Activated CD4-positive, alpha-beta memory T cell treated with anti-CD3 and anti-CD28 coated beads for 36 hours (primary cell): ENCODE measurements around the gene OR2H1. TPM values are rescaled to one million over a fixed set of nuclear protein-coding genes. Genes with fewer than 3 reads are reported as not detected.

ENCODE experiments used
- CTCF ChIA-PET: fragments of 350-600 bp; sonication (Branson Sonifier 250); formaldehyde crosslinking; loops from one replicate; lab custom pipeline; 2021; ENCODE audit warnings: antibody characterized with exemption, inconsistent platforms; lab: Charles Lee
- POLR2A ChIA-PET: fragments of 350-600 bp; sonication (Branson Sonifier 250); formaldehyde crosslinking; loops from one replicate; lab custom pipeline; 2021; ENCODE audit warnings: antibody characterized with exemption; lab: Charles Lee
- DNase-seq: peaks from one replicate; pipeline ENCODE4 v3.0.0-alpha.2; 2020
- H3K27ac Mint-ChIP-seq: one replicate; pipeline ENCODE4 v1.8.0; 2021; ENCODE audit warnings: mixed read lengths
- H3K27me3 Mint-ChIP-seq: one replicate; pipeline ENCODE4 v1.8.0; 2021; ENCODE audit warnings: mixed read lengths
- H3K36me3 Mint-ChIP-seq: one replicate; pipeline ENCODE4 v1.8.0; 2021; ENCODE audit warnings: mixed read lengths
- H3K4me1 Mint-ChIP-seq: one replicate; pipeline ENCODE4 v1.8.0; 2021; ENCODE audit warnings: low read depth, mixed read lengths
- H3K4me3 Mint-ChIP-seq: one replicate; pipeline ENCODE4 v1.8.0; 2021; ENCODE audit warnings: mild to moderate bottlenecking, mixed read lengths
- H3K9me3 Mint-ChIP-seq: one replicate; pipeline ENCODE4 v1.8.0; 2021; ENCODE audit warnings: mixed read lengths
- intact Hi-C: fragments of 100-400 bp; cut with micrococcal nuclease; formaldehyde crosslinking; loops from one replicate; pipeline ENCODE4 v1.15.1; 2023
- total RNA-seq, 2 experiments: library from RNA; stranded (reverse); gene quantifications; one replicate each; pipeline ENCODE4 v1.2.3, GENCODE V29; 2021

The OR2H1 gene
- total RNA-seq, 2 experiments from 2014 or later: not detected

GRCh38 chr6:29461021-29461814, 4.3 kb downstream of the OR2H1 start:
- DNase-seq: no peak
- Mint-ChIP-seq H3K9me3 (no peaks in the 10 kb centered on the region), H3K4me3 (no peak overlapping the region), H3K36me3 (no peaks in the 10 kb centered on the region), H3K27ac (no peak overlapping the region), H3K4me1 (no peaks in the 10 kb centered on the region), H3K27me3 (peaks cover 12% of the 10 kb centered on the region)
- POLR2A ChIA-PET: no interaction called here
- intact Hi-C loops: no loop called here
- CTCF ChIA-PET: no interaction called here

GRCh38 chr6:29462022-29462421, 5.1 kb downstream of the OR2H1 start:
- intact Hi-C loops: no loop called here
- CTCF ChIA-PET: no interaction called here

GRCh38 chr6:29465279-29465678, 8.3 kb downstream of the OR2H1 start:
- no peak for DNase-seq
- no peaks in the 10 kb centered on the region for H3K4me1 Mint-ChIP-seq

More at GRCh38 chr6:29462022-29462421, 5.1 kb downstream of the OR2H1 start:
- POLR2A ChIA-PET: no interaction called here
- H3K4me3 Mint-ChIP-seq: no peak overlapping the region
- H3K27ac Mint-ChIP-seq: no peak overlapping the region
- no peaks in the 10 kb centered on the region for H3K36me3 Mint-ChIP-seq
- H3K9me3 Mint-ChIP-seq: no peaks in the 10 kb centered on the region
- no peaks in the 10 kb centered on the region for H3K4me1 Mint-ChIP-seq
- peaks cover 12% of the 10 kb centered on the region for H3K27me3 Mint-ChIP-seq
- no peak for DNase-seq

GRCh38 chr6:29465801-29466200, 8.8 kb downstream of the OR2H1 start:
- intact Hi-C loops: no loop called here

More at GRCh38 chr6:29465279-29465678, 8.3 kb downstream of the OR2H1 start:
- POLR2A ChIA-PET: no interaction called here
- CTCF ChIA-PET: no interaction called here
- intact Hi-C loops: no loop called here
- peaks cover 10% of the 10 kb centered on the region for H3K27me3 Mint-ChIP-seq
- no peaks in the 10 kb centered on the region for H3K9me3 Mint-ChIP-seq
- no peak overlapping the region for H3K4me3 Mint-ChIP-seq
- H3K36me3 Mint-ChIP-seq: no peaks in the 10 kb centered on the region
- no peak overlapping the region for H3K27ac Mint-ChIP-seq

GRCh38 chr6:29466241-29466640, 9.3 kb downstream of the OR2H1 start:
- H3K27me3 Mint-ChIP-seq: peaks cover 10% of the 10 kb centered on the region
- no peak overlapping the region for H3K4me3 Mint-ChIP-seq
- POLR2A ChIA-PET: no interaction called here

More at GRCh38 chr6:29465801-29466200, 8.8 kb downstream of the OR2H1 start:
- Mint-ChIP-seq H3K4me1 (no peaks in the 10 kb centered on the region), H3K27me3 (peaks cover 10% of the 10 kb centered on the region), H3K27ac (no peak overlapping the region), H3K9me3 (no peaks in the 10 kb centered on the region), H3K36me3 (no peaks in the 10 kb centered on the region), H3K4me3 (no peak overlapping the region)
- CTCF ChIA-PET: no interaction called here
- POLR2A ChIA-PET: no interaction called here
- no peak for DNase-seq

GRCh38 chr6:29474996-29475395, 18.0 kb downstream of the OR2H1 start:
- no peak for DNase-seq
- no peak overlapping the region for H3K27ac Mint-ChIP-seq
- no peaks in the 10 kb centered on the region for H3K9me3 Mint-ChIP-seq
- intact Hi-C loops: no loop called here
- H3K4me1 Mint-ChIP-seq: no peaks in the 10 kb centered on the region
- H3K36me3 Mint-ChIP-seq: no peaks in the 10 kb centered on the region
- H3K4me3 Mint-ChIP-seq: no peak overlapping the region
- ChIA-PET POLR2A (no interaction called here), CTCF (no interaction called here)
- peaks cover 8% of the 10 kb centered on the region for H3K27me3 Mint-ChIP-seq

More at GRCh38 chr6:29466241-29466640, 9.3 kb downstream of the OR2H1 start:
- Mint-ChIP-seq H3K36me3 (no peaks in the 10 kb centered on the region), H3K27ac (no peak overlapping the region), H3K9me3 (no peaks in the 10 kb centered on the region), H3K4me1 (no peaks in the 10 kb centered on the region)
- no peak for DNase-seq
- intact Hi-C loops: no loop called here
- CTCF ChIA-PET: no interaction called here

- POLR2A ChIA-PET: no interaction called here
- Mint-ChIP-seq H3K27ac (no peak overlapping the region), H3K4me3 (no peak overlapping the region), H3K36me3 (no peaks in the 10 kb centered on the region), H3K27me3 (peaks cover 9% of the 10 kb centered on the region), H3K4me1 (no peaks in the 10 kb centered on the region), H3K9me3 (no peaks in the 10 kb centered on the region)
- no peak for DNase-seq
- CTCF ChIA-PET: no interaction called here
- intact Hi-C loops: no loop called here
Observed at GRCh38 chr6:29477923-29478450, 21.0 kb downstream of the OR2H1 start.

- H3K27ac Mint-ChIP-seq: no peak overlapping the region
- no peaks in the 10 kb centered on the region for H3K9me3 Mint-ChIP-seq
- POLR2A ChIA-PET: no interaction called here
Observed at GRCh38 chr6:29478740-29479139, 21.8 kb downstream of the OR2H1 start.

GRCh38 chr6:29479560-29479959, 22.6 kb downstream of the OR2H1 start:
- Mint-ChIP-seq H3K9me3 (no peaks in the 10 kb centered on the region), H3K27ac (no peak overlapping the region), H3K4me3 (no peak overlapping the region), H3K4me1 (no peaks in the 10 kb centered on the region), H3K27me3 (peaks cover 6% of the 10 kb centered on the region), H3K36me3 (no peaks in the 10 kb centered on the region)
- POLR2A ChIA-PET: no interaction called here
- CTCF ChIA-PET: no interaction called here
- DNase-seq: no peak
- intact Hi-C loops: no loop called here

More at GRCh38 chr6:29478740-29479139, 21.8 kb downstream of the OR2H1 start:
- no peak overlapping the region for H3K4me3 Mint-ChIP-seq
- H3K27me3 Mint-ChIP-seq: peaks cover 6% of the 10 kb centered on the region
- H3K36me3 Mint-ChIP-seq: no peaks in the 10 kb centered on the region
- no peak for DNase-seq
- CTCF ChIA-PET: no interaction called here
- intact Hi-C loops: no loop called here
- H3K4me1 Mint-ChIP-seq: no peaks in the 10 kb centered on the region

- intact Hi-C loops: no loop called here
- H3K27me3 Mint-ChIP-seq: peaks cover 6% of the 10 kb centered on the region
- no peaks in the 10 kb centered on the region for H3K9me3 Mint-ChIP-seq
- ChIA-PET POLR2A (no interaction called here), CTCF (no interaction called here)
- no peaks in the 10 kb centered on the region for H3K36me3 Mint-ChIP-seq
- H3K4me1 Mint-ChIP-seq: no peaks in the 10 kb centered on the region
- no peak overlapping the region for H3K4me3 Mint-ChIP-seq
- no peak overlapping the region for H3K27ac Mint-ChIP-seq
- no peak for DNase-seq
Observed at GRCh38 chr6:29483186-29483585, 26.2 kb downstream of the OR2H1 start.

- H3K9me3 Mint-ChIP-seq: no peaks in the 10 kb centered on the region
- H3K27ac Mint-ChIP-seq: no peak overlapping the region
- no peaks in the 10 kb centered on the region for H3K36me3 Mint-ChIP-seq
- DNase-seq: no peak
- no peaks in the 10 kb centered on the region for H3K4me1 Mint-ChIP-seq
- peaks cover 8% of the 10 kb centered on the region for H3K27me3 Mint-ChIP-seq
- ChIA-PET POLR2A (no interaction called here), CTCF (no interaction called here)
- intact Hi-C loops: no loop called here
- H3K4me3 Mint-ChIP-seq: no peak overlapping the region
Observed at GRCh38 chr6:29483735-29484134, 26.8 kb downstream of the OR2H1 start.

GRCh38 chr6:29486577-29486976, 29.6 kb downstream of the OR2H1 start:
- no peaks in the 10 kb centered on the region for H3K4me1 Mint-ChIP-seq
- no peaks in the 10 kb centered on the region for H3K36me3 Mint-ChIP-seq
- no peaks in the 10 kb centered on the region for H3K9me3 Mint-ChIP-seq
- ChIA-PET CTCF (no interaction called here), POLR2A (no interaction called here)
- DNase-seq: no peak
- no peak overlapping the region for H3K27ac Mint-ChIP-seq
- intact Hi-C loops: no loop called here
- H3K27me3 Mint-ChIP-seq: peaks cover 14% of the 10 kb centered on the region
- H3K4me3 Mint-ChIP-seq: no peak overlapping the region

- POLR2A ChIA-PET: no interaction called here
- H3K4me1 Mint-ChIP-seq: no peaks in the 10 kb centered on the region
- DNase-seq: no peak
- CTCF ChIA-PET: no interaction called here
- no peak overlapping the region for H3K4me3 Mint-ChIP-seq
- intact Hi-C loops: no loop called here
- H3K27me3 Mint-ChIP-seq: peaks cover 15% of the 10 kb centered on the region
- no peaks in the 10 kb centered on the region for H3K9me3 Mint-ChIP-seq
- H3K36me3 Mint-ChIP-seq: no peaks in the 10 kb centered on the region
- no peak overlapping the region for H3K27ac Mint-ChIP-seq
Observed at GRCh38 chr6:29487131-29487530, 30.2 kb downstream of the OR2H1 start.
